CD4-positive, alpha-beta T cell treated with Interleukin-1 beta for 1 hour (primary cell): ENCODE measurements around the gene CBY2.
"Not testable (repeated sequence)": the region's sequence is repeated elsewhere in the genome, so short reads cannot be mapped to it uniquely, and the experiment has no call there.

Experiments
- DNase-seq, 2 donors: peaks; one replicate each; pipeline ENCODE4 v3.0.0-alpha.2; 2020 to 2022

CBY2 gene

DNA sequence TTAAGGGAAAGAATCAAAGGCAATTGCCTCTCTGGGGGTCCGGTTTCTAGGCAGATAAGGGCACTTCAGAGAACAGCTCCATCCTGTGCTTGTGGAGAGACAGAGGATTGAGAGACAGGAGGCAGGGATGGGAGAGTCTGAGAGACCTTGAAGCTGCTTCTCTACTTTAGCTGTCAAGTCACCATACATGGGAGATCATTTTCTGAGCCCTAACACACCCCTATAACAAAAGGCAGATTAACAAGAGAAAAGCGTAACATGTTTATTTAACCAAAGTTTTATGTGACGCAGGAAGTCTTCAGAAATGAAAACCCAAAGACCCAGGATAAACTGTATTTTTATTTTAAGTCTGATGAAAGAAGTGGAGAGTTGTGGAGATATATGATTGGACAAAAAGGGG, 48.4 kb downstream of the CBY2 start:
- no peak for DNase-seq

DNA sequence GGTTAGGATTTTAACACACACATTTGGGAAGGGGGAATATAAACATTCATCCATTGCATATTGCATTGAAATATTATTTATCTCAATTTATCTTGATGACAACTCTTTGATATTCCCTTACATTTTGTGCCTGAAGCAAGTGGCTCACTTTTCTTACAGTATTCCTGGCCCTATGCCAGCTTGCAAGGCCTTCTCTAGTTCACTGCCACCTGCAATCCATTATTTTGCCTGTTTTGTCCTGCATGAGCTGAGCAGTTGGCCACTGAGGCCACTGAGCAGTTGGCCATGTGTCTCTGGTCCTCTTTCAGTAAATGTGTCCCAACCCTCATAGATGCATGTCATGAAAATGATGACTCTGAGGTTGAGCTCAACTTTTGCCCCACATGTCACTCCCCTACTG, 49.8 kb downstream of the CBY2 start:
- DNase-seq, result no peak

GRCh38 chr13:45752510-45752909, 50.4 kb downstream of the CBY2 start:
- no peak for DNase-seq

DNA sequence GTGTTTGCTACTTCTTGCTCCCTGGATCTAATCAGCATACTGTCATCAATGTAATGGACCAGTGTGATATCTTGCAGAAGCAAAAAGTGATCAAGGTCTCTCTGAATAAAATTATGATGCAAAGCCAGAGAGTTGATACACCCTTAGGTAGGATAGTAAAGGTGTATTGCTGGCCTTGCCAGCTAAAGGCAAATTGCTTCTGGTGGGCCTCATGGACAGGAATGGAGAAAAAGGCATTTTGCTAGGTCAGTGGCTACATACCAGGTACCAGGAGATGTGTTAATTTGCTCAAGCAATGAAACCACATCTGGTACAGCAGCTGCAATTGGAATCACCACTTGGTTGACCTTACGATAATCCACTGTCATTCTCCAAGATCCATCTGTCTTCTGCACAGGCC, 54.4 kb downstream of the CBY2 start:
- not testable (repeated sequence) for DNase-seq

DNA sequence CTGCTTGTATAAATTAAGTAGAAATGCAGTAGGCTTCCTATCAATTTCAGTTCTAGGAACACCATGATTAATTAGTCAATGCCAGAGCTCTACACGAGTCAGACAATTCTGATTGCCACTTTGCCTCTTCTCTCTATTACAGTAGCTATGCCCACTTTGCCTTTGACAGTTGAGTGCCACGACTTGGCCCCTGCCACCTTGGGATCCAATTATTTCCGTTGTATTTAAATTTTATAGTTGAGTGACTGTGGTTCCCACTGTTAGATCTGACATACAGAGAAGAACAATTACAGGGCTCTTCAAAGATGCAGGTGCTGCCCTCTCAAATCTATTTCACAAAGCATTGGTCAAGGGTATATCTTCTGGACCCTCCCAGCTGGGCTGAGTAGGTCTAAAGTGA, 55.5 kb downstream of the CBY2 start:
- DNase-seq, result not testable (repeated sequence)

GRCh38 chr13:45763419-45763818, 61.3 kb downstream of the CBY2 start:
- no peak for DNase-seq
